Liver (tissue), 3 donors: ENCODE results near the gene COMMD2.

Experiments
- EGR1 ChIP-seq, 2 donors: IDR thresholded peaks; 2 replicates each; pipeline ENCODE4 v1.6.1; 2016 to 2018; ENCODE audit warnings: antibody characterized with exemption in 2 of 2, low read depth in 2 of 2
- JUND ChIP-seq, 2 donors: IDR thresholded peaks; 2 replicates each; pipeline ENCODE4 v1.6.1; 2016; ENCODE audit warnings: antibody characterized with exemption in 2 of 2
- RAD21 ChIP-seq, 2 donors: IDR thresholded peaks; 2 replicates each; pipeline ENCODE4 v1.6.1; 2016; ENCODE audit warnings: antibody characterized with exemption in 2 of 2, mild to moderate bottlenecking in 2 of 2
- SP1 ChIP-seq: IDR thresholded peaks from 2 replicates; pipeline ENCODE4 v1.6.1; 2018; ENCODE audit warnings: antibody characterized with exemption, mild to moderate bottlenecking
- YY1 ChIP-seq: IDR thresholded peaks from 2 replicates; pipeline ENCODE4 v1.6.1; 2016; ENCODE audit warnings: antibody characterized with exemption, mild to moderate bottlenecking
- TF ChIP-seq, protein P1 (sequence below): fragments of 150-350 bp; IDR thresholded peaks from 2 replicates; pipeline ENCODE4 v1.5.1; 2017; ENCODE audit warnings: improper control_type of control experiment, low read depth, low read length; ENCODE audit not compliant: missing input control
- TF ChIP-seq, protein P2 (sequence below): IDR thresholded peaks from 2 replicates; pipeline ENCODE4 v1.6.1; 2016; ENCODE audit warnings: antibody characterized with exemption
- donor health status: healthy.
- donor health status: healthy.

DNA sequence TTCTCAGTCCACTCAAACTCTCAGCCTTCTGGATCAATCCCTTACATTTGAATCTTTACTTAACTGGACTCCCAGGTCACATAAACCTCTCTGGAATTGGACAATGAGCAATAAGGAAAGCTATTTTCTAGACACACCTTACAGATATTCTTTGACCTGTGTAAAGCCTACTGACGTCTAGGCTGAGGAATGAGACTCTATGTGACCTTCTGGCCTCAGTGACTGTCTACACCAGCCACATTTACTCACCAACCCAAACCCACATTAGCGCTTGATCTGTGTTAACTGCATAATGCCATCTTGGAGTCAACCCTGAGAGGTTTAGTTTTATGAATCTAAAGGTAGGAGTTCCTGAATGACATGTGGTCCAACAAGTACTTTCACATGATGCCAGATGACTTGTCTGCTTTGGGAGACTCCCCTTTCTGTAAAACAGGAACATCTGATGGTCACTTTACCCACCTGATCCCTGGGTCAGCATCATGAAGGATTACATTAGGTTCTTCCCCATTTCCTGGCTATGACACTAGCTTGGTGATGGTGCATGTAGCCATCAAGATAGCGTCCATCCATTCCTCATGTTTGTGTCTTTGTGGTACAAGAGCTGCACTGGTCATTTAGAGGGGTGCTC, 11.4 kb upstream of the COMMD2 start:
- TF ChIP-seq RAD21 (IDR thresholded peaks at IDR 0.05): no peak
- TF ChIP-seq, protein P1, sequence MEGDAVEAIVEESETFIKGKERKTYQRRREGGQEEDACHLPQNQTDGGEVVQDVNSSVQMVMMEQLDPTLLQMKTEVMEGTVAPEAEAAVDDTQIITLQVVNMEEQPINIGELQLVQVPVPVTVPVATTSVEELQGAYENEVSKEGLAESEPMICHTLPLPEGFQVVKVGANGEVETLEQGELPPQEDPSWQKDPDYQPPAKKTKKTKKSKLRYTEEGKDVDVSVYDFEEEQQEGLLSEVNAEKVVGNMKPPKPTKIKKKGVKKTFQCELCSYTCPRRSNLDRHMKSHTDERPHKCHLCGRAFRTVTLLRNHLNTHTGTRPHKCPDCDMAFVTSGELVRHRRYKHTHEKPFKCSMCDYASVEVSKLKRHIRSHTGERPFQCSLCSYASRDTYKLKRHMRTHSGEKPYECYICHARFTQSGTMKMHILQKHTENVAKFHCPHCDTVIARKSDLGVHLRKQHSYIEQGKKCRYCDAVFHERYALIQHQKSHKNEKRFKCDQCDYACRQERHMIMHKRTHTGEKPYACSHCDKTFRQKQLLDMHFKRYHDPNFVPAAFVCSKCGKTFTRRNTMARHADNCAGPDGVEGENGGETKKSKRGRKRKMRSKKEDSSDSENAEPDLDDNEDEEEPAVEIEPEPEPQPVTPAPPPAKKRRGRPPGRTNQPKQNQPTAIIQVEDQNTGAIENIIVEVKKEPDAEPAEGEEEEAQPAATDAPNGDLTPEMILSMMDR: no peak
- no peak for TF ChIP-seq JUND (IDR thresholded peaks at IDR 0.05)
- TF ChIP-seq YY1: no peak
- TF ChIP-seq EGR1 (IDR thresholded peaks at IDR 0.05; ENCODE audit: low read depth in 2 of 2): no peak
- TF ChIP-seq, protein P2, sequence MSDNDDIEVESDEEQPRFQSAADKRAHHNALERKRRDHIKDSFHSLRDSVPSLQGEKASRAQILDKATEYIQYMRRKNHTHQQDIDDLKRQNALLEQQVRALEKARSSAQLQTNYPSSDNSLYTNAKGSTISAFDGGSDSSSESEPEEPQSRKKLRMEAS: no peak
- no peak for TF ChIP-seq SP1
